ENCODE measurements around the gene POMGNT1. TPM values are rescaled to one million over a fixed set of nuclear protein-coding genes. Genes with fewer than 3 reads are reported as not detected.
A peak's percentile ranks its signal among the peaks of the same experiment; 100 is the strongest.

Gene POMGNT1
- total and polyA plus RNA-seq, 7 donors = 63.1 to 100 (median 81.1) TPM

DNA sequence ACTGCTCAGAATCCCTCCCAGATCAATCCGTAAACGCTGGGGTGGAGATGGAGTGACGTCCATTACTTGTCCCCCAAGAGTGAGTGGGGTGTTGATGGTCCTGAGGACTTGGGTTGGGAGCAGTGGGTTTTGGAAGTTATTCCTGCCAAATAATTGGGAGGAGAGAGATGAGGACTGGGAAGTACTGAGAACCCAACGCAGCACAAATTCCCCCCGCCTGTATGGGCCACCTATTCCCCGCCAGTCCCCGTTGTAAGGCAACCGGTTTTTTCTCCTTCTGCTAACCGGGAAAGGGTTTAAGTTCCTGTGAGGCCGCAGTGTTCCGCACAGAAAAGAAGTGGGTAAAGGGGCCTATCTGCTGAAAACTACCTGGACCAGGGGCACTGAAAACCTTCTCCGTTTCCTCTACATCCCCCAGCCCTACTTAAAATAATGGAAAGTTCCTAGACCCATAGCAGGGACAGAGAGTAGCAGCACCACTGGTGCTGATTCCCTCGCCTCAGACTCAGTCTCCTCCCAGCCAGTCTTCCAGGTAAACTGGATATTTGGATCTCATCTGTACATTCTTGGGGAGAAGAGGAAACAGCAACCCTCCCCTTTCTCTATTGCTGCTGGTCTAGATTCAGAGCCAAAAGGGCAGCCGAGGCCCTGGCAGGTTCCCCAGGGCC lies 5.6 kb upstream of the POMGNT1 start:
- ATAC-seq (peak in 1 of 4 donors; percentile 21), DNase-seq (peak in 1 of 2 donors; percentile 39)
- H3K9me3 ChIP-seq = no peaks in the 10 kb centered on the region
- no peaks in the 10 kb centered on the region for H3K27me3 ChIP-seq (ENCODE audit: insufficient read depth in 3 of 3, low read length in 2 of 3)
- peak overlapping the region; percentile 76 for H3K4me3 ChIP-seq
- peaks cover 0 to 6% of the 10 kb centered on the region in 2 donors for H3K36me3 ChIP-seq (ENCODE audit: insufficient read depth in 1 of 2, low read depth in 1 of 2)
- 27 to 48% (median 33%) methylated on average over 14 of the region's 14 CpGs for WGBS, 3 donors
- intact Hi-C loops (cut with DNase I) = no loop called here
- TF ChIP-seq, protein P1, sequence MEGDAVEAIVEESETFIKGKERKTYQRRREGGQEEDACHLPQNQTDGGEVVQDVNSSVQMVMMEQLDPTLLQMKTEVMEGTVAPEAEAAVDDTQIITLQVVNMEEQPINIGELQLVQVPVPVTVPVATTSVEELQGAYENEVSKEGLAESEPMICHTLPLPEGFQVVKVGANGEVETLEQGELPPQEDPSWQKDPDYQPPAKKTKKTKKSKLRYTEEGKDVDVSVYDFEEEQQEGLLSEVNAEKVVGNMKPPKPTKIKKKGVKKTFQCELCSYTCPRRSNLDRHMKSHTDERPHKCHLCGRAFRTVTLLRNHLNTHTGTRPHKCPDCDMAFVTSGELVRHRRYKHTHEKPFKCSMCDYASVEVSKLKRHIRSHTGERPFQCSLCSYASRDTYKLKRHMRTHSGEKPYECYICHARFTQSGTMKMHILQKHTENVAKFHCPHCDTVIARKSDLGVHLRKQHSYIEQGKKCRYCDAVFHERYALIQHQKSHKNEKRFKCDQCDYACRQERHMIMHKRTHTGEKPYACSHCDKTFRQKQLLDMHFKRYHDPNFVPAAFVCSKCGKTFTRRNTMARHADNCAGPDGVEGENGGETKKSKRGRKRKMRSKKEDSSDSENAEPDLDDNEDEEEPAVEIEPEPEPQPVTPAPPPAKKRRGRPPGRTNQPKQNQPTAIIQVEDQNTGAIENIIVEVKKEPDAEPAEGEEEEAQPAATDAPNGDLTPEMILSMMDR (IDR thresholded peaks at IDR 0.05) = no peak
- peaks cover 23% of the 10 kb centered on the region for H3K4me1 ChIP-seq
- H3K27ac ChIP-seq = peak overlapping the region; percentile 53

DNA sequence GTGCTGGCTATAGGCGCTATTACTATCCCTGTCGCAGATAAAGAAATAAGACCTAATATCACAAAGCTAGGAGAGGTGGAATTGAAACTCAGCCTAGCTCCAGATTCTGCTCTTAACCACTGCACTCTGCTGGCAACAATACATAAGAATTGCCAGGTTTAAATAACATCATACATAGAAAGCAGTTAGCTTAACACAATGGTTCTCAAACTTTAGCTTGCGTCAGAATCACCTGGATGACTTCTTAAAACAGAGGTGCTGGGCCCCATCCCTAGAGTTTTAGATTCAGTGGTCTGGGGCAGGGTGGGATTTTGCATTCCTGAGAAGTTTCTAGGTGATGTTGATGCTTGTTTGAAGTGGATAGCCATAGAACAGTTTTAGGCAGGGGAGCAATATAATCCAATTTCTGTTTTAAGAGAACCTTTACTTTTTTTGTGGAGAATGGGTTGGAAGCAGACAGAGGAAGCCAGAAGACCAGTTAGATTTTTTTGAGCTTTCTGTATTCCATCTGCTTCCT lies 1.1 kb upstream of the POMGNT1 start:
- TF ChIP-seq, protein P1 (IDR thresholded peaks at IDR 0.05) = no peak
- WGBS, 3 donors = 68 to 75% (median 74%) methylated on average over 3 of the region's 3 CpGs
- DNase-seq (no peak), ATAC-seq (peak in 1 of 4 donors; percentile 3)
- H3K36me3 ChIP-seq (ENCODE audit: insufficient read depth in 1 of 2, low read depth in 1 of 2) = peaks cover 0 to 36% of the 10 kb centered on the region in 2 donors
- H3K9me3 ChIP-seq = no peaks in the 10 kb centered on the region
- peak overlapping the region; percentile 90 for H3K27ac ChIP-seq
- no peaks in the 10 kb centered on the region for H3K27me3 ChIP-seq (ENCODE audit: insufficient read depth in 3 of 3, low read length in 2 of 3)
- H3K4me1 ChIP-seq = peaks cover 38% of the 10 kb centered on the region
- H3K4me3 ChIP-seq = peak overlapping the region; percentile 98
- intact Hi-C loops (cut with DNase I) = no loop called here

DNA sequence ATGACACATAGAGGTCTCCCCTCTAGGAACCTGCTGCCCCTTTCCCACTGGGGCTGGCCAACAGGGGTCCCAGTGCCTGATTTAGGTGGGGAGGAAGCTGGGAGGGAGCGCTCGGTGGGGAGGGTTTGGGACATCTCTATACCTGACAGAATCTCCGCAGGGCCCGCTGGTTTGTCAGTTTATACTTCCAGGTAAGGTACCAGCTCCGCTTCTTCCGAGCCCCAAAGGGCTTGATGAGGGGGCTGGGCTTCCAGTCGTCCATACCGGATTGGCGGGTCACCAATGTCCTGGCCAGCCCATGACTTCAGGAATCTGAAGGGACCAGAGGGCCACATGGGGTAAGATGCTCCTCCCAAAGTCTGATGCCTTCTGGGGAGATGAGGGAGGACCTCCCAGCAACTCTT lies 672 bp downstream of the POMGNT1 start:
- Histone ChIP-seq H3K4me3 (peak overlapping the region; percentile 98), H3K4me1 (peaks cover 24% of the 10 kb centered on the region), H3K9me3 (no peaks in the 10 kb centered on the region), H3K27ac (peak overlapping the region; percentile 90), H3K36me3 (ENCODE audit: insufficient read depth in 1 of 2, low read depth in 1 of 2) (peaks cover 1 to 53% of the 10 kb centered on the region in 2 donors), H3K27me3 (ENCODE audit: insufficient read depth in 3 of 3, low read length in 2 of 3) (no peaks in the 10 kb centered on the region)
- no peak for DNase-seq
- intact Hi-C loops (cut with DNase I) = no loop called here
- TF ChIP-seq, protein P1 (IDR thresholded peaks at IDR 0.05) = no peak
- ATAC-seq = peak in 1 of 4 donors; percentile 22
- 49 to 53% (median 53%) methylated on average over 9 of the region's 9 CpGs for WGBS, 3 donors

DNA sequence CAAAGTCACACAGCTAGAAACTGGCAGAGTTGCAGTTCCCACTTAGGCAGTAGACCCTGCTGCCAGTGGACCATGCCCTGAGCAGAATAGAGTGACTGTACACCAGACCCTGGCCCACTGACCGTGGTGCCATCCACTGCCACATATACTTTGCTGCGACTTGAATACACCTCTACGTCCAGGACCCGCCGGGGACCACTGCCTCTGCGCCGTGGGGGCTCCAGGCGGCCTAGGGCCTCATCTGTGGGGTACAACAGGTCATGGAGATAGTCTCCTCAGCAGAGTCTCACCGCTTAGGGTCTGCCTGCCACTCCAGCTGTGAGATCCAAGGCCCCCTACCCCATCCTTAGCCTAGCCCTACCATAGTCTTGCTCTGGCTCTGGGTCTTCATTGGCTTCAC lies 1.6 kb downstream of the POMGNT1 start:
- ATAC-seq (no peak), DNase-seq (no peak)
- Histone ChIP-seq H3K36me3 (ENCODE audit: insufficient read depth in 1 of 2, low read depth in 1 of 2) (peaks cover 4 to 62% of the 10 kb centered on the region in 2 donors), H3K27ac (no peak overlapping the region), H3K27me3 (ENCODE audit: insufficient read depth in 3 of 3, low read length in 2 of 3) (no peaks in the 10 kb centered on the region), H3K4me3 (no peak overlapping the region), H3K4me1 (peaks cover 24% of the 10 kb centered on the region), H3K9me3 (no peaks in the 10 kb centered on the region)
- TF ChIP-seq, protein P1 (IDR thresholded peaks at IDR 0.05) = no peak
- WGBS, 3 donors = 92 to 96% (median 95%) methylated on average over 9 of the region's 9 CpGs
- intact Hi-C loops (cut with DNase I) = no loop called here
